ENCODE measurements around the gene FHIT.

The FHIT gene

DNA sequence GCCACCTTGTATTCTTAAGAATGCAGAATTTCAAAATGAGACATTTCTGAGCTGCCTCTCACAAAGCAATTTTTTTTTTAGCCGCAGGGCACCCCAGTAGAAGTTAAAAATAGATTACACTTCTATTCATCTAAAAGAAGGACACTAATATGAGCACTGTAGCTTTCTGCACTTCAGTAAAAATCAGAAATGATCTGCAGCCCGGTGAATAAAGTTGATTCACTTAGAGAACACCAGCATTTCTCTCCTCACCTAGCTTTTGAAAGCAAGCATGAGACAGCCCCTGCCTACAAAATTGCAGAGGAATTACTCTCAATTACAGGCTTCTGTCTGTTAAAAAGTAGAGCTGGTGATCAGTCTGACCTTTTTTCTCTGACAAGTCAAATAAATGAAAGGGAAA lies 1062.4 kb downstream of the FHIT start:
- DNase-seq, result no peak

DNA sequence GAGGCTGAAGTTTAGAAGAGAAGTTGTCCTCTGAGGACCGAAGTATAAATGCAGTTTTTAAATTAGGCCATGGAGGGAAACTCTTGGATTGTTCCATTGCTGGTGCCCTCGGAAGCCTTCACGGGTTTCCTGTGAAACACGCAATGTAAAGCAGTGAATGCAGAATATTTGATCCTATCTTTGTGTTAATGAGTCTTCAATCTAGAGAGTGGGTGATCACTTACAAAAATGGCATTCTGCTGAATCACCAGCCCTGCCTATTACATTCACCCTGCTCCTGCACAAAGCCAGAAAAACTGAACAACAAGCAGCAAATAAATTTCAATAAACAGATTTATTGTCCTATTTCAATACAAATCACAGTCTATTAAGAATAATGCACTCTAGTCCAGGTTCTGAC lies 1063.9 kb downstream of the FHIT start:
- DNase-seq, result no peak

DNA sequence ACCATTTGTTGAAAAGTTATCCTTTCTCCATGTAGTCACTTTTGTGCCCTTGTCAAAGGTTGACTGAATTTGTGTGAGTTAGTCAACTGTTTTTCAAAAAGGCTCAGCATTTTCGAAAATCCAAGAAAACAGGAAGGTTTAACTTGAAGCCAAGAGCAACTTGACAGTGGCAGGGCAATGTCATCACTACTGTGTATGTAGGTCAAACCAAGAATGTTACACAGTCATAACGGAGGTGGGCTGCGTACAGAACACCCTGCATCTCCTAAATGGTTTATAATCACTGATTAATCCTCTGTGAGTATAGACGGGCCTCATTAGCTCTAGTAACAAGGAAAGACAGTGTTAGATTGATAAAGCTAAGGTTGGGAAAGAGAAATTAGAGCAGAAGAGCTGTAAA lies 1064.9 kb downstream of the FHIT start:
- no peak for DNase-seq

DNA sequence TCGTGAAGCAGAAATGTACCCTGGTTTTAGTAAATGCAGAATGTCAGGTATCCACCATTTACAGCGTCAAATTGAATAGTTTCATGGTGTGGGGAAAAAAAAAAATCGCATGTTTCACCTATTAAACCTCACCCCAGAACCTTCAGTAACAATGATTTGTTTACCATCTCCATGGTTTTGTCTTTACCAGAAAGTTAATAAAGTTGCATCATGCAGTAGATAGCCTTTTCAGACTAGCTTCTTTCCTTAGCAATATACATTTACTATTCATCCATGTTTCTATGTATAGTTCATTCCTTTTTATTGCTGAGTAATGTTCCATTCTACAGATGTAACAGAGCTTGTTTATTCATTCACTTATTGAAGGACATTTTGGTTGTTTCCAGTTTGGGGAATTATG lies 1066.1 kb downstream of the FHIT start:
- DNase-seq, result no peak

DNA sequence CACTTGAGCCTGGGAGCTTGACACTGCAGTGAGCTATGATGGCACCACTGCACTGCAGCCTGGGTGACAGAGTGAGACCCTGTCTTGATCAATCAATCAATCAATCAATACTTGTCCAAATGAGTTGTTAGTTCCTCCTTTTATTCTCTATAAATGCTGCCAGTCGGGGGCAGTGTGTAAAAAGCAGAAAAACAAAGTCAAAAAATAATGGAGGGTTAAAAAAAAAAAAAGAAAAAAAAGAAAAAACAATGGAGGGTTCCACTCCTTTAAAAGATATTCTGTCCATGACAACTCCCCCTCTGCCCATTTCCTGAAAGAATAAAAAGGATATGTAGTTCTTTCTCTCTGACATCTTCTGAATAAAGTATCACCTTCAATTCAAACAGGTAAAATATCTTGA lies 1068.6 kb downstream of the FHIT start:
- DNase-seq, result no peak

DNA sequence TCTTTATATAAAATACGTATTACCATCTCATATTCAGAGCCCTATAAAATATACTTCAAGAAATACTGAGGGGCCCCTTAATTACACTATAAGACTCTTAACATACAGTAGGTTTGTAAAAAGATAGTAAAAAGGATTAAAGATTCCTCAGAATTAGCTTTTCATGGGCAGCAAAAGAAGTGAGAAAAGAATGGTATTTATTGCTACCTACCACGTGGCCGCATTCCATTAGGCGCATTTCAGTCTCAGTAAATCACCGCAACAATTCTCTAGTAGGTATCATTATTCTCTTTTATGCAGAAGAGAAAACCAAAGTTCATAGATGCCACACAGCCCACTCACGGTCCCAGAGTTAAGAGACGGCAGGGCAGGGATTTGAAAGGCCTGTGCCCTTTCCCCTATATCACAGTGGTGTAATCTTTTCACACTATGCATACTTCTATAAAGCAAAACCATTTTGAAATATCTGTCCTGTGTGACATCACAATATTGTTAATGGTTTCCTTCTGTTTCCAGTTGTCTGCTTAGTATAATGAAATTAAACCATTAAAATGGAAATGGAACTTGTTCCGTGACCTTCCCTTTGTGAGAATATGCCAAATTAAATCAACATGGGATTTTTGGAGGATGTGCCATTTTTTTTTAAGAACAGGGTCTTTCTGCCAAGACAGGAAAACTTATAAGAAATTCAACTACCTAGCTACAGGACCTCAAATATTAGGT lies 1072.2 kb downstream of the FHIT start:
- no peak for DNase-seq

DNA sequence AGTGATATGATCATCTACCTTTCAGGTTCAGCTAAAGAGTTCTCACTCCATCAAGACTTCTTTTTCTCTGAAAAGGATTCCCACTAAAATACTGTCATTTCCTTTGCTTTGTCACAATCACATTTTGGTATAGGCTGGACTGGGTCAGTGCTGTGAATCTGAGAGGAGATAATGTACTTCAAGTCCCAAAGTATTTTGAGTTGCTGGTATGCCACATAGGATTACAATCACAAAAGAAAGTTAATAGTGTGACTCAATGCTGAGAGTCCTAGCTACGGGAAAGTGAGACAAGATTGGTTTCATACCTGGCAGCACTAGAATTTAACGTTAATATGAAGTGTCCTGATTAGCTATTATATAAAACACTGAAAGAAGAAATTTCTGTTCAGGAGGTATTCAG lies 1073.5 kb downstream of the FHIT start:
- DNase-seq, result no peak

DNA sequence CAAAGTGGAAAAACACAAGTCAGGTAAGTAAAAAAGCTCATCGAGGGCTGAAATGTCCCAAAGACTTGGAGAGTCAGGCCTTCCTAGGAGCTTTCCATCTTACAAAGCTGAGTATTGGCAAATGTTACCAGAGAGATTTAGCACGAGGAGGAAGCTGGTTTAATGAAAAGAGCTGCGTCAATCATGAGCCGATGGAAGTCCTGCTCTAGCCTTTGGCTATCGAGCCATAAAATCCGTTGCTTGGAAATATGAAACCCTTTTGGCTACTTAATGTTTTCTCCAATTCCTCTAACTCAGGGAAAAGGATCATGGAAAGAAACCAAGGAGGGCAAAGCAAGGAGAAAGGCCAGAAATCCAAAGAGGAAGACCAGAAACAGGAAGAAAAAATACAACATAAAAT lies 1074.6 kb downstream of the FHIT start:
- DNase-seq, result no peak

DNA sequence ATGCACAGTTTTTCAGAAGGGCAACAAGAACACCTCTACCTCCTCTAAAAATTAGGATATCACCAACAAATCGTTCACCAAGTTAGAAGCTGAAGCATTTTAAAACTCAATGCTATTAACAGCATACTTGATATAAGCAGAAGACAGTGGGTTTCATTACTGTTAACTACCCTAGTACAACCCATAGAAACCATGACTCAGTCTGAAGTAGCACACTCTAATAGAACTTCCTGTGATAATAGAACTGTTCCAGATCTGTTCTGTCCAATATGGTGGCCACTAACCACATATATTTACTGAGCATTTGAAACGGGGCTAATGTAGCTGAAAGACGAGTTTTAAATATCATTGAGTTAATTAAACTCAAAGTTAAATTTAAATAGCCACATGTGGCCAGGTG lies 1075.6 kb downstream of the FHIT start:
- no peak for DNase-seq

DNA sequence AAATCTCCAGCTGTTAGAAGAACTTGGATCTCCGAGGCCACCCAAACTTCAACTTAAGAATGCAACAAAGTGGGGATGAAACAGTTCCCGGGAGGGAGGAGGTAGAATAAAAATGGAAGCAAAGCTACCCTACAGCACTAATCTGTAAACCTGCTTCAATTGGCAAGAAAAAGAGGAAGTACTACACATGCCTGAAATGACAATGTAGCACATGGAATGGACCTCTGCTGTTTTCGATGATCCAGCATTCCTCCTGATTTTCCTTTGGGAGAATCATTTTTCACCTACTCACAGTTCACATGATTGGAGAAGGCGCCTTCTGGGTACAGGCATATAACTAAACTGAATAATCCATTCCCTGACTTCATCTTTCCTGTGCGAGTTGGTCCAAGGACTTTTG lies 1081.5 kb downstream of the FHIT start:
- no peak for DNase-seq

DNA sequence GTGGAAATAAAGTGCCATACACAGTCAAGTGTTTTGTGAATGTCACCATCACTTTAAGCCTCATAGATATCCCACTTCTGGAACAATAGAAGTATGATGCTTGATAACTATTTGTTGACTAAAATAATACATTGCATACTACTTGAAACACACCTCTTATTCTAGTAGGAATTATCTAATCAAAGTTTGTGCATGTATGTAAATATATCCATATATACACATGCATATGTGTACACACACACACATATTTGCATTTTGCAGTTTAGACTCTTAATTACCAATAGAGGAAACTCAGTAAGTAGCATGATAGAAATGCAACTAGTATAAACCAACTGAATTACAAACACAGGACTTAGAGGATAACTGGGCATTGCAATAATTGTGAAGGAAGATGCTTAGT lies 1084.1 kb downstream of the FHIT start:
- DNase-seq, result no peak

DNA sequence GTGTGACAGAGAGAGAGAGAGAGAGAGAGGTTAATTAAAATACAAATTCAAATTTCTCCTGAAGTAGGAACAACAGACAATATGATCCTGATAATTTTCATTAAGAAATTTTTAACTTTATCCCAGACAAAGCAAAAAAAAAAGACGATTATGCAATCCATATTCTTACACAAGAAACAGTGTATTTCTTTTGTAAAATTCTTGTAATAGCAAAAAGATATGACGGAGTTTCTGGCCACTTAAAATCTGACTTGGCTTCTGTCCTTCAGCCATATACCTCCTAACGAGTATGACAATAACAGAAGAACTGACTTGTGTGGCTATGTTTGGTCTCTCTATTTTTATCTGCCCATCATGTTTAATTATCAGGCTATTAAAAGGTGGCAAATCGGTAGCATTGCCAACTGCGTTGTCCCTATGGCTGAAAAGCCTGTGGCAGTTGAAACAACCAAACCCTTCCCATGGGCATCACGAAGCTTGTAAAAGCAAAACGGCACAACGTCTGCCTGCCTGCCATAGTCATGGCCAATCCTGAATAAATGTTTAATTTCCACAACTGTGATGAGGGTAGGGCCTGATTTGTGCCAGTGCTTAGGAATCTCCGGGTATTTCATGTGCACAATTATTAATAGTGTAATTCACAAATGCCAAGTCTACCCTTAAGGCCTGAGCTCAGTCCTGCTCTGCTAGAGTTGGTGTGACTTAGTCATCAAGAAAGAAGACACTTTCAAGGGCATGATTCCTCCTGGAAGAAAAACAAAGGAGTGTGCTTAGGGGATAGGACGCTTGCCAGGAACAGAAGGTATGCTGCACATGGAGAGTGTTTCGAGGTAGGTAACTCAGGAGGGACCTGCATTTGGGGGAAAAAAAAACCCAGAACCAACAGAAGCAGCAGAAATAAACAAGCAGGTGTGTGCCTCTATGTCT lies 1090.2 kb downstream of the FHIT start:
- DNase-seq, result no peak

DNA sequence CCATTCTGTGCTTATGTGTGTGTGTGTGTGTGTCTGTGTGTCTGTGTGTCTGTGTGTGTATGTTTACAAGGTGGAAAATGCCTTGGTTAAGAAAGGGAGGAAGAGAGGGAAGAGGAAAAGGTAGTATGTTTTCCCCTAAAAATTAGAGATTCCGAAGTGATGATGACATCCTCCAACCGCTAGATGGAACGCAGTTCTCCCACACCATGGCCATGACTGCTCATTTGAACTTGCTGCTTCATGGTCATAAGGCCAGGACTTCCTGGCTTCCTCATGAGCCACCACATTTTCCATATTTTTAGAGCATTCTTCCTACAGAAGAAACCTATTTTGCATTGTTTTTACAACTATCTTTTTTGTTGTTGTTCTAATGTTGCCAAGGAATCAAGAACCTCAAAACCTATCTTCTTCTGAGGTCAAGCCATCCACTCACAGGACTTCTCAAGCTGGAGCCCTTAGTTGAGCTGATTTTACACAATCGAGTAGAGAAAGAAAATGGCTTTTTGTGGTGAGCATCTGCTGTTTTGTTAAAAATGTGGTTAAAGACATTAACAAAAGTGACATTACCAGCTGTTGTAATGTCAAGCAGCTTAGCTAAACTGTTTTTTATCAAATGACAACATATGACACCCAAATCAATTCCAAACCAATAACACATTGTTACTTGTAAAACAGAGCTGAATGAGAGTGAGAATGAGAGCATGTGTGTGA lies 1091.0 kb downstream of the FHIT start:
- no peak for DNase-seq

DNA sequence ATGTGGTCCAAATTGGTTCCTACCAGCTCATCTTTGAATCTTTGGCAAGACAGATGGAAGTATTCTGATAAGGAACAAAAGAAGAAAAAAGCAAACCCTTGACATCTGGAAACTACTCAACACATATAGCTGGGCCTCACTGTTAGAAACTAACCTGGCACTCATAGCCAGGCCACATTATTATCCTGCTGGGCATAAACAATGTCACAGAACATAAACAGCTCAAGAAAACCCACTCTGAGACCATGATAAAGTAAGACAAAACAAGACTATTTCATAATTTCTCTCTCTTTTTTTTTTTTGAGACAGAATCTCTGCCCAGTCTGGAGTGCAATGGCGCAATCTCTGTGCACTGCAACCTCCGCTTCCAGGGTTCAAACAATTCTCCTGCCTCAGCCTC lies 1093.2 kb downstream of the FHIT start:
- DNase-seq, result no peak

DNA sequence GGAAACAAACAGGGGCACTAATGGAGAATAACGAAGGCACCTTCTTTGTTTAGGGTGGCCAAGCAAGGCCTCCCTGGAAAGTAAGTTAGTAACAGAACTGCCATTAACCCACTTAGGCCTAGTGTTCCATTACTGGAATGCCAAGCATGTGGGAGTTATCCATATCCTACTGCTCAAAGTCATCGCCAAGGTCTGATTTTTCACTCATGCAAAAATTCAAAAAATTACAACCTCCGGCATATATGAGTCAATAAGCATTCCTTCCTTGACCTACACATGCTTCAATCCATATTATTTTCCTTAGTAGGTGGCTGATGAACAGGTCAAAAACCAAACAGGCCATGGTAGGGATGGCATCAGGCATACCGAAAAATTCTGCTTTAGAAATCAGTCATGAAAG lies 1097.2 kb downstream of the FHIT start:
- no peak for DNase-seq

DNA sequence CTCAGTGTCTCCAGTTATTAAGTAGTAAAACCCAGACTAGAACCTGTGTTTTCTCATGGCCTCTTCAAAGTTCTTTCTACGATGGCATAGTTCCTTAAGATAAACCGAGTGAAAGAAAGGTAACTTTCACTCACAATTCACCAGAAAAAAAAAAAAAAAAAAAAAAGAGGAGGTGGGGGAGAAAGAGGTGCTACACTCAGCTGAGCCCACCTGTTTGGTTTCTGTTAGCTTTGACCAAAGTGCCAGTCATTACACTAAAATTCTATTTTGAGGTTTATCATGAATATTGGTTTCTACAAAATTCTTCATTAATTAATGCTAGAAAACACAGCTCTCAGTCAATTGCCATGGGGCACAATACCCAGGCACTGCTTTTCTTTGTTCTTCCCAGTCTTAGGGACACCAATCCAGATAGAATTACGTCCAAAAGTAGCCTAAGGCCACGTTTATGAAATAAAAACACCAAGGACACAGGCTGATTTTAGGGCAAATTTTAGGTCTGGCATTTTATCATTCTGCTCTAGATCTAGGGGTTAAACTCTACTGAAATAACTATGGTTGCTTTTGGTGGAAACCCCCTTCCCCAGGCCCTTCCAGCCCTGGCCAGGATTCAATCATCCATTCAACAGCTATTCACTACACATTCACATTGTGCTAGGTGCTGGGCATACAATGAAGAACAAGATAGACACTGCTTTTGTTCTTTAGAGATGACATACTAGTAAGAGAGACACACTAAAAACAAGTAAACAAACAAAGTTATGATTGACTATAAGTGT lies 1097.8 kb downstream of the FHIT start:
- no peak for DNase-seq

DNA sequence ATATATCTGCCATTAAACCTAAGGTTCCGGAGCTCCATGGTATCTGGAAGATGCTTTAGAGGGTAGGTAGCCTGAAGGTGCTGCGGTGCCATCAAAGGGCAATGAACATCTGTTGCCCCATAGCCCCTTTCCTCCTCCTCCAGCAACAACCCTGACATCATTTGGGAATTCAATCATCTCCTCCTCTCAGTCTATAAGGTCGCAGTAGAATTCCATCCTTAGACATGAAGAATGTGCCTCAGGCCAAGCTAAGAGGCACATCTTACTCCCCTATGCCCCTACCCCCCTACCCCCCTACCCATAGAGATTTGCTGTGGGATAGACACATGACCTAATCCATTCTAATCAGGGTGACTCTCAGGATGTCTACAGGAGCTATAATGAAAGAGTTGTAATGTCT lies 1101.8 kb downstream of the FHIT start:
- DNase-seq, result no peak

DNA sequence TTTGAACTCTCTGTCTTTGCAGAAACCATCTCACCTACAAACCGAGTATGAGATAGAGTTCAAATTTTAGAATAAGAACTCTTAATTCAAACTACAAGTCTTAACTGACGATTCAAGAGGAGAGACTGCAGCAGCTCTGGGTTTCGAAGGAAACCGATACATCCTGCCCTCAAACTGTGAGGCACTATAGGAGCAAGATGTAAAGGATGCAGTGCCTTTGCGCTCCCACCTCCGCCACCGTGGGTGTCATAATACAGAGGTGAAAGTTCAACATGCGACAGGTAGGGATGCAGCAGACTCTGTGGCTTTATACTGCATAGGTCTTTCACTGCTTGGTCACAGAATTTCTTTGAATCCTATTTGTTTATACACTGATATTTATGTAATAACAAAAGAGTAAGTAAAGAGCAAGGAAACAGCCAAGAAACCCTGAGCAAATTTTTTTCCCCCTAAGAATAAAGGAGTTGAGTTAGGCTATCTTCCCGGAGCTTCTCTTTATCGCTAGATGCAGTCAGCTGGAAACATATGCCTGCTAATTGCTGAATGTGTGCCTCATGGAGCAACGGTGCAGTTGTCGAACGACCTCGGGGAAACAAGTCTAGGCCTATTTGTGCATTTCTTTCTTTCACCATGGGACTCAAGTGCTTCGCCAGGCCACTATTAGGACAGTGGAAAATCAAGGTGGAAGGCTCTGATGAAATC lies 1103.9 kb downstream of the FHIT start:
- no peak for DNase-seq

DNA sequence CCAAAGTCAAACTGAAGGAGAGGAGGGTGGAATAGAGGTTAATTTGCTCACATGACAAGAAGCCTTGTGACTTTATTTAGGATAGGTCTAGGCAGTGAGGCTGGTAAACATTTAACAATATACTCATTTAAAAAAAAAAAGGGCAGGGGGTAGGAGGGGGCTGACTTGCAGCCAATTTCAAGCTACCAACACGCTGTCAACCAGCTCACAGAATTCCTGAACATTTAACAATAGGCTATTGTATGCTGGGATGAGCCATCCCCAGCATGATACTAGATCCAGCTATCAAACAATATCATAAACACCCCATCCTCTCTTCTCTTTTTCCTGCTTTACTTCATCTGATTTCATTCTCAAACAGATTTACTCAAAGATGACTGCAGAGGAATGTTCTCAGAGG lies 1105.1 kb downstream of the FHIT start:
- DNase-seq, result no peak

DNA sequence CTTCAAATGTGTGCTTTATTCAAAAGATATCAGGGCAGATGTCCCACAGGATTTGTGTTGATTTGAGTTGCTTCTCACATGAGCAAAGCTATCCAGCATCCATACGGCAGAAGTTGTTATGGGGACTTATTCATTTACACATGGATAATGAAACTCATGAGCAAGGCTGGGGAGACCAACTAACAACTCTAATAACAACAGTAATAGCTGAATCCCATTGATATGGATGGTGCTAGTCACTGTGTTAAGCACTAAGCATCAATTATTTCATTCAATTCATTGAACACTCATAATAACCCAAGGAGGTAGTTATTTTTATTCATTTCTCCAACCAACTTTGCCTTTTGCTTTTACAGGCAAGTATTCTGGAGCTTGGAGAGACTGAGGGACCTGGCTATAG lies 1107.2 kb downstream of the FHIT start:
- DNase-seq, result no peak

DNA sequence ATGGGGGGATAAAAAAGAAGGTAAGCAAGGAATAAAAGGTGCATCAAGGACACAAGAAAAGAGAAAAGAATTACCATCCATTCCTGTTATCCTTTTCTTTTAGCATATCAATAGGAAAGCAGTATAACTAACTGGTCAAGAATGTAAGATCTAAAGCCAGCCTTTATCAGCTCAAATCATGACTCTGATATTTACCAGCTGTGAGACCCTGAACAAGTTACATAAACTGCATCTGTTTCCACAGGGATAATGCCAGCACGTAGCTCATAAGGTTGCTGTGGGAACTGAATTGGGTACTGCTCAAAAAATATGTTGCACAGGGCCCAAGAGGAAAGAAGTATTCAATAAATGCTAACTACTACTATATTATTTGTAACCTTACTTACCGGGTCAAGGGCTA lies 1109.2 kb downstream of the FHIT start:
- DNase-seq, result no peak

DNA sequence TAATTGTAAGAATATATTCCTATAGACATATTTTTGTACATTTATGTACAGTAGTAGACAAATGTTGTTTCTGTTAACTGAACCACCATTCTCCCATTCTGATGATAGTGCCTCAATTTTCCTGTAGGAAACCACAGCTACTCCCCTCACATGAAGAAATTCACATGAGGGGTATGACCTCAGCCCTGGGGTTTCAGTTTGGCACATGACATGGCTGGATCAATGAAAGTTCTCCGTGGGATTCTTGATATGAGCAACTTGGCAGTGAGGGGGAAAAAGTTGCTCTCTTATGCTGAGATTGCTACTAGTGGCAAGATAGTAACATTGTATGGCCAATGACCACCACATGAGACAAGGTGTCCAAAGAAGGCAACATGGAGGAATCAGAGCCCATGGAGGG lies 1111.1 kb downstream of the FHIT start:
- no peak for DNase-seq
